ENCODE data around the gene EDC3.

DNA sequence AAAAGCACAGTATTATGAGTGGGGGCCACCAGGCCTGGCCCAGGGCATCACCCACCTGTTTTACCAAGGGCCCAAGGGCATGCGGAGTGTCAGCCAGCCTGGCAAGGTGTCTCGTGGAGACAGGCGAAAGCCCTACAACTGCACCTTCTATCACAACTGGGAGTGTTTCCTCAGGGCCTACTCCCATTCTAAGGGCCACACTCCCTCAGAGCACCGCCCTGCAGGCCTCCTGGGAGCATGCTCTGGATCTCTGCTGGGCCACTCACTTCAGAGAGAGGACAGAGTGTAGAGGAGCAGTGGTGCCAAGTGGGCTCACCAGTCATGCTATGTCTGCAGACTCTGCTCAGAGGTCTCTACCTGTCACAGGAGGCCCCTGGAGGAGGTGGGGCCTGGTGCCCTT lies 101.4 kb downstream of the EDC3 start:
- TF ChIP-seq KDM1A (IDR thresholded peaks at IDR 0.05; ENCODE audit: low read depth) (no peak), POLR2A (IDR thresholded peaks at IDR 0.05; ENCODE audit: low read length) (no peak), ZSCAN20 (CRISPR knock-in tag; IDR thresholded peaks at IDR 0.05) (no peak), ZC3H11A (IDR thresholded peaks at IDR 0.05) (no peak), EP300 (IDR thresholded peaks at IDR 0.05) (no peak), REST (IDR thresholded peaks at IDR 0.05) (no peak), TFCP2L1 (CRISPR knock-in tag; IDR thresholded peaks at IDR 0.05) (no peak), PBX3 (IDR thresholded peaks at IDR 0.05) (no peak), HOXB5 (CRISPR knock-in tag; IDR thresholded peaks at IDR 0.05) (no peak), HDAC2 (IDR thresholded peaks at IDR 0.05) (no peak), CEBPB (IDR thresholded peaks at IDR 0.05) (no peak), MYC (IDR thresholded peaks at IDR 0.05; ENCODE audit: borderline replicate concordance, low read length) (no peak)
- TF ChIP-seq, protein P1, sequence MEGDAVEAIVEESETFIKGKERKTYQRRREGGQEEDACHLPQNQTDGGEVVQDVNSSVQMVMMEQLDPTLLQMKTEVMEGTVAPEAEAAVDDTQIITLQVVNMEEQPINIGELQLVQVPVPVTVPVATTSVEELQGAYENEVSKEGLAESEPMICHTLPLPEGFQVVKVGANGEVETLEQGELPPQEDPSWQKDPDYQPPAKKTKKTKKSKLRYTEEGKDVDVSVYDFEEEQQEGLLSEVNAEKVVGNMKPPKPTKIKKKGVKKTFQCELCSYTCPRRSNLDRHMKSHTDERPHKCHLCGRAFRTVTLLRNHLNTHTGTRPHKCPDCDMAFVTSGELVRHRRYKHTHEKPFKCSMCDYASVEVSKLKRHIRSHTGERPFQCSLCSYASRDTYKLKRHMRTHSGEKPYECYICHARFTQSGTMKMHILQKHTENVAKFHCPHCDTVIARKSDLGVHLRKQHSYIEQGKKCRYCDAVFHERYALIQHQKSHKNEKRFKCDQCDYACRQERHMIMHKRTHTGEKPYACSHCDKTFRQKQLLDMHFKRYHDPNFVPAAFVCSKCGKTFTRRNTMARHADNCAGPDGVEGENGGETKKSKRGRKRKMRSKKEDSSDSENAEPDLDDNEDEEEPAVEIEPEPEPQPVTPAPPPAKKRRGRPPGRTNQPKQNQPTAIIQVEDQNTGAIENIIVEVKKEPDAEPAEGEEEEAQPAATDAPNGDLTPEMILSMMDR (IDR thresholded peaks at IDR 0.05): no peak

Measured in A549 (cell line).